Endometrial microvascular endothelial cells (primary cell): ENCODE data around the gene SLC25A33. TPM values are rescaled to one million over a fixed set of nuclear protein-coding genes. Genes with fewer than 3 reads are reported as not detected.

Experiments
- in situ Hi-C: cut with HindIII; loops from 2 replicates; pipeline ENCODE4 v1.10.0; 2017; ENCODE audit warnings: low sequenced_read_pairs, low pct_unique_long_range_greater_than_20kb; ENCODE audit errors: inconsistent ontology term
- total RNA-seq: library from RNA; depleted of rRNA; stranded (reverse); fragments of >200 nt; gene quantifications from one replicate; pipeline ENCODE4 v1.2.3, GENCODE V29; 2015; ENCODE audit errors: inconsistent ontology term

Gene SLC25A33
- total RNA-seq, 1 donor from 2014 or later = 8.6 TPM

GRCh38 chr1:9575486-9575885 is 36.2 kb downstream of the SLC25A33 start:
- in situ Hi-C loops = no loop called here

- in situ Hi-C loops = no loop called here
Measured at GRCh38 chr1:9576903-9577302, 37.6 kb downstream of the SLC25A33 start.

- in situ Hi-C loops = no loop called here
Measured at GRCh38 chr1:9577423-9577822, 38.2 kb downstream of the SLC25A33 start.

GRCh38 chr1:9580942-9581341 is 41.7 kb downstream of the SLC25A33 start:
- in situ Hi-C loops = no loop called here

GRCh38 chr1:9586147-9586766 is 47.0 kb downstream of the SLC25A33 start:
- in situ Hi-C loops = no loop called here

GRCh38 chr1:9588551-9589143 is 49.4 kb downstream of the SLC25A33 start, which contains the start of gene TMEM201:
TMEM201 (plus strand) TSS chr1:9588911; CDS start chr1:9588931, 20 bp downstream.
- in situ Hi-C loops = no loop called here

GRCh38 chr1:9589144-9589718 is 50.0 kb downstream of the SLC25A33 start:
- in situ Hi-C loops = no loop called here

GRCh38 chr1:9589719-9590157 is 50.5 kb downstream of the SLC25A33 start:
- in situ Hi-C loops = no loop called here

GRCh38 chr1:9590201-9590600 is 50.9 kb downstream of the SLC25A33 start:
- in situ Hi-C loops = no loop called here

GRCh38 chr1:9590945-9591668 is 51.8 kb downstream of the SLC25A33 start:
- in situ Hi-C loops = no loop called here

- in situ Hi-C loops = no loop called here
Measured at GRCh38 chr1:9591669-9592509, 52.6 kb downstream of the SLC25A33 start.

GRCh38 chr1:9592510-9593075 is 53.3 kb downstream of the SLC25A33 start:
- in situ Hi-C loops = no loop called here

- in situ Hi-C loops = no loop called here
Measured at GRCh38 chr1:9593147-9593491, 53.9 kb downstream of the SLC25A33 start.

GRCh38 chr1:9593492-9594465 is 54.5 kb downstream of the SLC25A33 start:
- in situ Hi-C loops = no loop called here

GRCh38 chr1:9594471-9595155 is 55.3 kb downstream of the SLC25A33 start:
- in situ Hi-C loops = no loop called here

- in situ Hi-C loops = no loop called here
Measured at GRCh38 chr1:9595156-9595967, 56.1 kb downstream of the SLC25A33 start.
